Measurements from ENCODE around the gene HSFY1. TPM values are rescaled to one million over a fixed set of nuclear protein-coding genes. Genes with fewer than 3 reads are reported as not detected.
"Not testable (repeated sequence)": the region's sequence is repeated elsewhere in the genome, so short reads cannot be mapped to it uniquely, and the experiment has no call there.

Gene HSFY1, protein sequence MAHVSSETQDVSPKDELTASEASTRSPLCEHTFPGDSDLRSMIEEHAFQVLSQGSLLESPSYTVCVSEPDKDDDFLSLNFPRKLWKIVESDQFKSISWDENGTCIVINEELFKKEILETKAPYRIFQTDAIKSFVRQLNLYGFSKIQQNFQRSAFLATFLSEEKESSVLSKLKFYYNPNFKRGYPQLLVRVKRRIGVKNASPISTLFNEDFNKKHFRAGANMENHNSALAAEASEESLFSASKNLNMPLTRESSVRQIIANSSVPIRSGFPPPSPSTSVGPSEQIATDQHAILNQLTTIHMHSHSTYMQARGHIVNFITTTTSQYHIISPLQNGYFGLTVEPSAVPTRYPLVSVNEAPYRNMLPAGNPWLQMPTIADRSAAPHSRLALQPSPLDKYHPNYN
- total RNA-seq (2021; ENCODE audit: unreplicated experiment) (not detected), Bru-seq, nascent RNA (not detected), BruChase-seq, experiment 1, labeled RNA remaining after a 6-hour chase (not detected), BruChase-seq, experiment 2, labeled RNA remaining after a 2-hour chase (not detected)
- not detected in 2 replicates for polyA plus RNA-seq (2012)
- long read RNA-seq, result 0 reads

GRCh38 chrY:18546420-18546819 is at the start of gene HSFY1:
Gene HSFY1, plus strand, starts transcription at chrY:18546720. Its CDS starts 68 bp downstream, at chrY:18546788.
- H4K20me1 ChIP-seq (ENCODE audit: insufficient read depth); H3K9me2 ChIP-seq (ENCODE audit: insufficient read depth); H3K36me3 ChIP-seq (ENCODE audit: control insufficient read depth in 1 of 2, insufficient read depth in 2 of 2, low read length in 2 of 2); intact Hi-C loops (cut with micrococcal nuclease); H3K9me3 ChIP-seq (ENCODE audit: control insufficient read depth in 1 of 2, insufficient read depth in 1 of 2, low read depth in 1 of 2, low read length in 2 of 2); ATAC-seq; H3K27me3 ChIP-seq (ENCODE audit: insufficient read depth, low read length); H3K4me1 ChIP-seq (ENCODE audit: control insufficient read depth in 1 of 2, insufficient read depth in 2 of 2, low read length in 2 of 2); H2AFZ ChIP-seq (ENCODE audit: low read depth, low read length, poor library complexity, severe bottlenecking); H3K4me3 ChIP-seq (replicated peaks in 1 of 2; ENCODE audit: low read depth in 1 of 2, low read length in 2 of 2); H3K9ac ChIP-seq (ENCODE audit: low read length); DNase-seq (ENCODE audit: low read depth, low spot score); H3K27ac ChIP-seq (ENCODE audit: low read depth, low read length); CTCF ChIA-PET; POLR2A ChIA-PET; RAD21 ChIA-PET (ENCODE audit: low non-redundant PET in 1 of 2, low total read pairs in 2 of 2, uncharacterized antibody in 2 of 2, unreplicated experiment in 2 of 2); BruUV-seq (replicated peaks); H3K4me2 ChIP-seq (ENCODE audit: low read length); H3K79me2 ChIP-seq (ENCODE audit: insufficient read depth, low read length): not testable (repeated sequence)

DNA sequence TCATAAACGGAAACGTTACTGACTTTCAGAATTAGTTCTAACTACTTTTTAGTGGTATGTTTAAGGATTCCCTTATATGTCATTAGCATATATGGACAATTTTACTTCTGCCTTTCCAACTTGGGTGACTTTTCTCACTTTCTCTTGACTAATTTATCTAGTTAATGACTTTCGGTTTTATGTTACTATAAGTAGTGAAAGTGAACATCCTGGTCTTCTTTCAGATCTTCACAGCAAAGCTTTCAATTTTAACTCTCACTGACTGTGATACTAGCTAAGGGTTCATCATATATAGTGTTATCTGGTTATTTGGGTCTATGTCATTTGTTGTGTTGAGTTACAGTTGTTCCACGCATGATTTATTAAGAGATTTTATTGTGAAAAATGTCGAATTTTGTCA is 42.3 kb upstream of the HSFY1 start:
- BruUV-seq (replicated peaks); H3K9me2 ChIP-seq (ENCODE audit: insufficient read depth); H3K27me3 ChIP-seq (ENCODE audit: insufficient read depth, low read length); intact Hi-C loops (cut with micrococcal nuclease); POLR2A ChIA-PET; H3K4me1 ChIP-seq (ENCODE audit: control insufficient read depth in 1 of 2, insufficient read depth in 2 of 2, low read length in 2 of 2); H3K4me2 ChIP-seq (ENCODE audit: low read length); H3K27ac ChIP-seq (ENCODE audit: low read depth, low read length); H3K9me3 ChIP-seq (ENCODE audit: control insufficient read depth in 1 of 2, insufficient read depth in 1 of 2, low read depth in 1 of 2, low read length in 2 of 2); H4K20me1 ChIP-seq (ENCODE audit: insufficient read depth); H3K4me3 ChIP-seq (replicated peaks in 1 of 2; ENCODE audit: low read depth in 1 of 2, low read length in 2 of 2); H3K36me3 ChIP-seq (ENCODE audit: control insufficient read depth in 1 of 2, insufficient read depth in 2 of 2, low read length in 2 of 2); H3K9ac ChIP-seq (ENCODE audit: low read length); H3K79me2 ChIP-seq (ENCODE audit: insufficient read depth, low read length); DNase-seq (ENCODE audit: low read depth, low spot score); RAD21 ChIA-PET (ENCODE audit: low non-redundant PET in 1 of 2, low total read pairs in 2 of 2, uncharacterized antibody in 2 of 2, unreplicated experiment in 2 of 2); H2AFZ ChIP-seq (ENCODE audit: low read depth, low read length, poor library complexity, severe bottlenecking); CTCF ChIA-PET; ATAC-seq: not testable (repeated sequence)

- H3K9ac ChIP-seq (ENCODE audit: low read length); H3K4me3 ChIP-seq (replicated peaks in 1 of 2; ENCODE audit: low read depth in 1 of 2, low read length in 2 of 2); H3K4me1 ChIP-seq (ENCODE audit: control insufficient read depth in 1 of 2, insufficient read depth in 2 of 2, low read length in 2 of 2); intact Hi-C loops (cut with micrococcal nuclease); H3K9me2 ChIP-seq (ENCODE audit: insufficient read depth); H3K27ac ChIP-seq (ENCODE audit: low read depth, low read length); H3K9me3 ChIP-seq (ENCODE audit: control insufficient read depth in 1 of 2, insufficient read depth in 1 of 2, low read depth in 1 of 2, low read length in 2 of 2); BruUV-seq (replicated peaks); H2AFZ ChIP-seq (ENCODE audit: low read depth, low read length, poor library complexity, severe bottlenecking); H3K36me3 ChIP-seq (ENCODE audit: control insufficient read depth in 1 of 2, insufficient read depth in 2 of 2, low read length in 2 of 2); ATAC-seq; RAD21 ChIA-PET (ENCODE audit: low non-redundant PET in 1 of 2, low total read pairs in 2 of 2, uncharacterized antibody in 2 of 2, unreplicated experiment in 2 of 2); CTCF ChIA-PET; H3K4me2 ChIP-seq (ENCODE audit: low read length); H3K79me2 ChIP-seq (ENCODE audit: insufficient read depth, low read length); DNase-seq (ENCODE audit: low read depth, low spot score); POLR2A ChIA-PET; H4K20me1 ChIP-seq (ENCODE audit: insufficient read depth); H3K27me3 ChIP-seq (ENCODE audit: insufficient read depth, low read length): not testable (repeated sequence)
Measured at GRCh38 chrY:18530995-18531655, 15.4 kb upstream of the HSFY1 start.

- H3K4me1 ChIP-seq (ENCODE audit: control insufficient read depth in 1 of 2, insufficient read depth in 2 of 2, low read length in 2 of 2); H3K9ac ChIP-seq (ENCODE audit: low read length); POLR2A ChIA-PET; H3K4me2 ChIP-seq (ENCODE audit: low read length); DNase-seq (ENCODE audit: low read depth, low spot score); CTCF ChIA-PET; H3K9me2 ChIP-seq (ENCODE audit: insufficient read depth); H3K36me3 ChIP-seq (ENCODE audit: control insufficient read depth in 1 of 2, insufficient read depth in 2 of 2, low read length in 2 of 2); H2AFZ ChIP-seq (ENCODE audit: low read depth, low read length, poor library complexity, severe bottlenecking); H3K27me3 ChIP-seq (ENCODE audit: insufficient read depth, low read length); H4K20me1 ChIP-seq (ENCODE audit: insufficient read depth); intact Hi-C loops (cut with micrococcal nuclease); ATAC-seq; BruUV-seq (replicated peaks); RAD21 ChIA-PET (ENCODE audit: low non-redundant PET in 1 of 2, low total read pairs in 2 of 2, uncharacterized antibody in 2 of 2, unreplicated experiment in 2 of 2); H3K9me3 ChIP-seq (ENCODE audit: control insufficient read depth in 1 of 2, insufficient read depth in 1 of 2, low read depth in 1 of 2, low read length in 2 of 2); H3K4me3 ChIP-seq (replicated peaks in 1 of 2; ENCODE audit: low read depth in 1 of 2, low read length in 2 of 2); H3K27ac ChIP-seq (ENCODE audit: low read depth, low read length); H3K79me2 ChIP-seq (ENCODE audit: insufficient read depth, low read length): not testable (repeated sequence)
Measured at GRCh38 chrY:18538952-18539351, 7.6 kb upstream of the HSFY1 start.
